ENCODE data around the gene TRIO.

GRCh38 chr5:14284392-14285148, 141.4 kb downstream of the TRIO start:
- TF ChIP-seq CTCF (IDR thresholded peaks at IDR 0.05) (no peak), POLR2A (IDR thresholded peaks at IDR 0.05) (no peak)
